COR-L47 (cell line): ENCODE data around the gene DNAJC8.

Source experiments
- DNase-seq: peaks from one replicate; lab custom pipeline; 2025; lab: John Stamatoyannopoulos, UW

Gene DNAJC8

GRCh38 chr1:28232558-28233263, at the start of gene DNAJC8:
TSS of gene DNAJC8 (minus strand) at chr1:28233029. CDS start at chr1:28232998, 31 bp downstream.
- peak; percentile 94 for DNase-seq

DNA sequence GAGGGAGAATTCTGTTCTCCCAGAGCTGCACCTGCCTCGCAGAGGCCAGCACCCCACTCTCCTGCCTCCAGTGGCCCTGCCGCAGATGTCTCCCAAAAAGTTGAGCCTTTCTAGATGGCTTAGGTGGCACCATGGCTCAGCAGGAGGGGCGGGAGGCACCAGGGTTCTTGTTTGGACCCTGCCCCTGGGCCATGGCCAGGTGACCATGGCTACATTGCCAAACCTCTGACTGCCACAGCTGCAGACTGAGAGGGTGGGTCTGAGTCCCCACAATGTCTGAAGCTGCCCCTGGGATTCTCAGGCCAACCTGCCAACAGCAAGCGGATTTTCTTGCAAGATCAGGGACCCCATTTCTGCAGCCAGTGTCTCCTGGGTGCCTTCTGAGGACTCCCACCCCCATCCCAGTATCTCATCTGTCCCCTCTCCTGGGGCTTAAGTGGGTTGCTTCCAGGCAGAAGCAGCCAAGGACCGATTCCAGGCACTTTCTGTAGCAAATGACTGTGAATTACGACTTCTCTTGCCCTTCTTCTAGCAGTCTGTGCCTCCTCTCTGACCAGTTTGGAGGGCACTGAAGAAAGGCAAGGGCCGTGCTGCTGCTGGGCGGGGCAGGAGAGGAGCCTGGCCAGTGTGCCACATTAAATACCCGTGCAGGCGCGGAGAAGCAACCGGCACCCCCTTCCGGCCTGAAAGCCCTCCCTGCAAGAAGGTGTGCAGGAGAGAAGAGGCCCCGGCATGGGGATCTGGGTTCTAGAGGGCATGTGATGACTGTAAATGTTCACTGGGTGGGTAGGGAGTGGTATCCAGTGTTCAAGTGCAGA, 49.0 kb upstream of the DNAJC8 start:
- no peak for DNase-seq

DNA sequence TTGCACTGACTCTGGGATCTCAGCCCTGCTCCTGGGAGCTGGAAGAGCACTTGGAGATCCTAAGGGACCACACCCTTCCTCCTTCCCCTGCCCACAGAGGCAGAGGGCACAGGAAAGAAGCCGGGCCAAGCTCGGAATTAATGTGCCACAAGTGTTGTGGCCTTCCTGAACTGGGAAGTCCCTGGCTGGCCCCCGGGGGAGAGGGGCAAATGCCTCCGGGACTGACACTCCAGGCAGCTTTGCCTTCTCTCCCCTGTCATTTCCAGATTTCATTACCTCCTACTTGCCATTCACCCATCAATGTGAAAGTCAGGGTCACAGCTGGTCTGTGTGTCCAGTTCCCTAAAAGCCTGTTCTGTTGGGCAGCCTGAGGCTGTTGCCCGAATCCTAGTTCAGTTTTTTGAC, 48.1 kb upstream of the DNAJC8 start:
- DNase-seq, result no peak

- DNase-seq, result no peak
Measured at GRCh38 chr1:28280501-28280900, 47.7 kb upstream of the DNAJC8 start.

GRCh38 chr1:28279721-28280120, 46.9 kb upstream of the DNAJC8 start:
- no peak for DNase-seq

GRCh38 chr1:28278763-28279162, 45.9 kb upstream of the DNAJC8 start:
- no peak for DNase-seq

DNA sequence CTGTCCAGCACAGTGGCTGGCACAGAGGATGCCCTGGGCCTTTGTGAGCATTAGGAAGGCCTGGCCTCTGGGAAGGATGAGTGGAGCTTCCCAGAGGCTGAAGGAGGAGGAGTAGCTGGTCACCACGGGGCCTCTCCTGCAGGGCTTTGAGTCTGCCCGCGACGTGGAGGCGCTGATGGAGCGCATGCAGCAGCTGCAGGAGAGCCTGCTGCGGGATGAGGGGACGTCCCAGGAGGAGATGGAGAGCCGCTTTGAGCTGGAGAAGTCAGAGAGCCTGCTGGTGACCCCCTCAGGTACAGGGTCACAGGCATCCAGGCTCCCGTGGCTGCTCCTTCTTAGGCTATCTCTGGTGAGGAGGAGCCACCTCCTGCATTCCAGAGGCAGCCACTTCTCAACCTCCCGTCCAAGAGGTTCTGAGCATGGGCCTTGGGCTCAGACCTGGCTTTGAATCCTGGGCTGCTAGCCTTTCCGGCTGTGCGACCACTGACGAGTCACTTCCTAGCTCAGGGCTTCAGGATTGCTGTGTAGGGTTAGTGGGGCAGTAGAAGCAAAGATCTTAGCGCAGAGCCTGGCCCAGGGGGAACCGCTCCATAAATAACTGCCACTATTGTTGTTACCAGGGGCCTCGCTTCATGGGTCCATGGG, 40.5 kb upstream of the DNAJC8 start:
- DNase-seq, result no peak

DNA sequence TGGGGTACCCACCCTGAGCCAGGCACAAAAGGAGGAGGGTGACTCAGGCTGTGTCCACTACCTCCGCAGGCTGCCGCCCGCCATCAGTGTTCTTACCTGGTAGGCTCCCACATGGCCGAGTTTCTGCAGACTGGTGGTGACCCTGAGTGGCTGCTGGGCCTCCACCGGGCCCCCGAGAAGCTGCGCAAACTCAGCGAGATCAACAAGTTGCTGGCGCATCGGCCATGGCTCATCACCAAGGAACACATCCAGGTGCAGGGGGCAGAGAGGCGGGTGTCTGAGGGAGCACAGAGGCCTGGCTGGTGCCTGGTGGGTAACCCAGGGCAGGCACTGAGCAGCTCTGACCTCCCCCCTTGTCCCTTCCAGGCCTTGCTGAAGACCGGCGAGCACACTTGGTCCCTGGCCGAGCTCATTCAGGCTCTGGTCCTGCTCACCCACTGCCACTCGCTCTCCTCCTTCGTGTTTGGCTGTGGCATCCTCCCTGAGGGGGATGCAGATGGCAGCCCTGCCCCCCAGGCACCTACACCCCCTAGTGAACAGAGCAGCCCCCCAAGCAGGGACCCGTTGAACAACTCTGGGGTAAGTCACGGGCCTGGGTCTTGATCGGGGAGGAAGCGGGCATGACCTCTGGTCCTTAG, 39.5 kb upstream of the DNAJC8 start:
- no peak for DNase-seq

GRCh38 chr1:28269529-28269928, 36.7 kb upstream of the DNAJC8 start:
- no peak for DNase-seq

DNA sequence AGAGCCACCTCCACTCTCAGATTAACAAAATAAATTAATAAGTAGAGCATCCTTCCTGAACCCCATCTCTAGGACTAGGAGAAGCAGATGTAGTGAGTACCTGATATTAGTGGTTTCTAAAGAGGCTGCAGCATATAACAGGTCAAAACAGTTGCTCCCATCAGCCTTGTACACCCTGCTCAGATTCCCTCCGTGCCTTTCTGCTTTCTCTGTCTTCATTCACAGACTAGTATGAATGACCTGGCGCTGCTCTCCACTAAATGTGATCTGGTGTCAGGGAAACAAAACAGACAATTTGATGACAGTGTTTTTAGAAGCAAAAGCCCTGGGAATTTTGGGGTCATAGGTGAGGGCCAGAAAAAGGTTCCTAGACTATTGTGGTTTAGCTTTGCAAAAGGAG, 34.8 kb upstream of the DNAJC8 start:
- DNase-seq, result no peak

- DNase-seq, result no peak
Measured at GRCh38 chr1:28266920-28267322, 34.1 kb upstream of the DNAJC8 start.

- no peak for DNase-seq
Measured at GRCh38 chr1:28265577-28265976, 32.7 kb upstream of the DNAJC8 start.

DNA sequence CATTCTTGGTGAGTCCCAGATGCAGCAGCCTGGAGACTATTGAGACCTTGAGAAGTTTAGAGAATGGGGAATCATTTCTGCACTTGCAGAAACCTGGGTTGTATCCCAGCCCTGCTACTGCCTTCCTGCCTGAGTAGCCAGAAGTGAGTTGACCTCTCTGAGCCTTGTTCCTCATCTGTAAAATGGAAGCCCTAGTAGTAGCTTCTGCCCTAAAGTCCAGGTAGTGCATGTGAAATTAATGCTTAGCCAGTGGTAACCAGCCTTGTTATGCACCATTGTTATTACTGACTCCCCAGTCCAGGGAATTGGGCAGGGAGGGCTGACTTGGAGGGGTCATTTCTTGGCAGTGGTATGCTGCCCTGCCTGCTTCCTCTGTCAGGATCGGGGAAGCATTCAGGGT, 32.1 kb upstream of the DNAJC8 start:
- no peak for DNase-seq

DNA sequence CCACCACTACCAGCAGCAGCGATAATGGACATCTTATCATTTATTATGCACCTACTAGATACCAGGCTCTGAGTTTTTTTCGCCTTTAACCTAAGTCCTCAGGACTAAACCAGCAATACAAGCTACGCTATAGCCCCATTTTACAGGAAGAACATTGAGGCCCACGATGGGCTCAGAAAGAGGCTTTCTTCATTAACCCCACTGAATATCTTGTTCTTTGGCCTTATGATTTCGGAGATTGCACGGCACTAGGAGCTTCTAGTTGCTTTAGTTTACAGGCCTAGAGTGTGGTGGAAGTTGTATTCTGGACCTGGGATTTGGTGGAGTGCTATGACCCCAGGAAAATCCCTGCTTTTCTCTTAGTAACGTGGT, 28.0 kb upstream of the DNAJC8 start:
- DNase-seq, result no peak

DNA sequence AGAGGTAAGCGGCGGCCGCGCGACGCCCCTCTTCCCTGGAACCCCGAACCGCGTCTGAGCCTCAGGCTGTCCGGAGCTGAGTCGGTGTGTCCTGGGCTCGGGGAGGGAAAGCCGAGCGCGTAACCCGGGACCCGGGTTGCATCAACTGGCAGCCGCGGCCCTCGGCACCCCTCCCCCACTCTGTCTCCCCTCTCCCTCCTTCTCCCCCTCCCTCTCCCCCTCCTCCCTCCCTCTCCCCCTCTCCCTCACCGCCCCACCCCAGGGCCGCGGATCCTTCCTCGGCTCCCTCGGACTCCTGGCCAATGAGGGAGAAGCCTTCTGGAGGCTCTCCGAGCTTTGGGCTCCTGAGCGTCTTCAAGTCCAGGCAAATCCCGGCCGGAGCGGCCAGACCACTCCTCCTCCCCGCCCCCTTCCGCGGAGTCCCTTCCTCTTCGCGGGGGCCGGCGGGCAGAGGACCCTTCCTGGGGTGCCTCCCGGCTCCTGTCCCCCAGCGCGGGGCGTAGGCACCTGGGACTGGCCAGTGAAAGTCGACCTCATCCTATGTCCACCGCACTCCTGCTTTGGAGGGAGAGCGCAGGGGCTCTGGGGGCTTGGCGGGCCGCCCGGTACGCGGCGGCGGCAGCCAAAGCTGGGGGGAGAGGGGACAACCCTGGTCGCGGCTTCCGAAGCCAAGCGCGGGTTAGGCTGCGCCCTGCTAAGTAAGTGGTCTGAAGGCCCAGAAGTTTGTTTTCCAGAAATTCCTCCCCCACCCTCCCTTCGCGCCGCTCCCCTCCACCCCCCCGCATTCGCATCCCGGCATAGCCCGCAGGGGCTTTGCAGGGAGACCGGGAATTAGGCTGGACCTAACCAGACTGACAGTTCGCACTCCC, 27.3 kb upstream of the DNAJC8 start:
- DNase-seq, result peak; percentile 27

- peak; percentile 97 for DNase-seq
Measured at GRCh38 chr1:28259252-28259933, 26.6 kb upstream of the DNAJC8 start, which contains the start of gene SESN2. TSS of gene SESN2 (plus strand) at chr1:28259518. CDS start at chr1:28259848, 330 bp downstream.

DNA sequence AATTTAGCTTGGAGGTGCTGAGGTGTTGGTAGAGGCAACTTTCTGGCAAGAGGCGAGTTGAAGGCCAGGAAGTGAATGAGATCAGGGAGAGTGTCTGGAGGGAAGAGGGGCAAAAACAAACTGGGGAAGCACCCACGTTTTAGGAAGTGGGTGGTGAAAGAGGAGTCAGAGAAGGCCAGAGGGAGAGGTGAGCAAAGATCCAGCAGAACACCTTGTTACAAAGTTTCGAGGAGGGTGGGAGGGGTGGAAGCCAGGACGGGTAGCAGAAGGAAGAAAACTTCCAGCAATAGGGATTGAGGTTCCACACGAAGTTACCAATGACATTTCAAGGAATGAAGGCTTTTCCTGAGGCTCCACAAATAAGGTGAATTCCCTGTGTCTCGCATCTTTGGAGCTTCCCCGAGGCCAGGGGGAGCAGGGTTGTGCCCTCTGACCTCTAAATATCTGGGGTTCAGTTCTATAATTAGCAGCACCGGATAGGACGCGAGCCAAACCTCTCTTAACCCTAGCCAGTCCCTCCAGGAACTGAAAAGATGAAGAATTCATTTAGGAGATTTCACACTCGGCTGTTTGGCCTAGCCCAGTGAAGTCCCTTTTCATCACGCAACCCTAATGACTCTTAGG, 25.9 kb upstream of the DNAJC8 start:
- DNase-seq, result no peak

GRCh38 chr1:28257736-28258135, 24.9 kb upstream of the DNAJC8 start:
- DNase-seq, result no peak

DNA sequence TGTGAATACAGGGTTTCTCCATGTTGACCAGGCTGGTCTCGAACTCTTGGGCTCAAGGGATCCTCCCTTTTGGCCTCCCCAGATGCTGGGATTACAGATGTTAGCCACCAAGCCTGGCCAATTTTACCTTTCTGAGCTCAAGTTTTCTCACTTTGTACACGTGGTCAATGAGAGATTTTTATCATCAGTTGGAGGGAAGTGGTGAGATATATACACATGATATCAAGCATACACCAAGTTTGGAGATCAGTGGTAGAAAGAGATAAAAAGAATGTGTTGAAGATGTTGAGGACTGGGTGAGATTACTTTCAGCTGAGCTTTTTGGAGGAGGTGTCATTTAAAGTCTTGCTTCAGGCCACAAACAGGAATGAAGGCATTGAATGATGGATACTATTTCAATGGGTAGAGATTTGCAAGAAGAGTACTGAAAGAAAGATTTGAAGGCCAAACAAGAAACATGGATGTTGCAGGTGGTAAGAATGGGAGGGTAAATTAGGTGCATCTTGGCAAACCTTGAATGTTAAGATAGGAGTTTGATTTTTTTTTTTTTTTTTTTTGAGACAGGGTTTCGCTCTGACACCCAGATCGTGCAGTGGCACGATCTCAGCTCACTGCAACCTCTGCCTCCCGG, 23.5 kb upstream of the DNAJC8 start:
- no peak for DNase-seq

DNA sequence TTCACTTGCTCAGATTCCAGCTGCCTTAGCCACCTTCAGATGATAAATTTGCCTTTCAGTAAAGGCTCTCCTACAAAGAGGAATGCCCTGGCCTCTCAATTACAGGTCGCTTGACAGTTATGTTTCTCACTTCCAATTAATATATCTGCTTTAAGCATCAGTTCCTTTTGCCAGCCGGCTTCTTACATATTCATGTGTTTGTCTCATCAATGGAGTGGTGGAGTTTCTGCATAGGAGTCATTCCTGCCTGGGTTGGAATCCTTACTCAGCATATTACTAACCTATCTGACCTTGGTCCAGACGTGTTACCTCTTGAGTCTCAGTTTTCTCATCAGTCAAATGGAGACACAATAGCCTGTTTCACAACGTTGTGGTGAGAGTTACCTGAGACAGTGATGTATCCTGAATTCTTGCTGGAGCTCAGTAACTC, 17.1 kb upstream of the DNAJC8 start:
- DNase-seq, result no peak
